HEK293T (cell line): ENCODE results near the gene HEG1.

ENCODE experiments used
- ARNT ChIP-seq: fragments of 450-650 bp; IDR thresholded peaks from 2 replicates; pipeline ENCODE4 v1.6.1; 2017; ENCODE audit warnings: mild to moderate bottlenecking
- BHLHE40 ChIP-seq: fragments of 450-650 bp; IDR thresholded peaks from 2 replicates; pipeline ENCODE4 v1.6.1; 2016; ENCODE audit warnings: mild to moderate bottlenecking, moderate library complexity, borderline replicate concordance
- ELF4 ChIP-seq: fragments of 450-650 bp; IDR thresholded peaks from 2 replicates; pipeline ENCODE4 v1.6.1; 2017; ENCODE audit warnings: antibody characterized with exemption
- FOXA1 ChIP-seq: fragments of 450-650 bp; IDR thresholded peaks from 2 replicates; pipeline ENCODE4 v1.6.1; 2016; ENCODE audit warnings: mild to moderate bottlenecking
- FOXK2 ChIP-seq: fragments of 450-650 bp; IDR thresholded peaks from 2 replicates; pipeline ENCODE4 v1.6.1; 2016; ENCODE audit warnings: mild to moderate bottlenecking
- HDGF ChIP-seq: fragments of 450-650 bp; IDR thresholded peaks from 2 replicates; pipeline ENCODE4 v1.6.1; 2017; ENCODE audit warnings: antibody characterized with exemption, borderline replicate concordance
- LEF1 ChIP-seq: fragments of 450-650 bp; IDR thresholded peaks from 2 replicates; pipeline ENCODE4 v1.6.1; 2017; ENCODE audit warnings: mild to moderate bottlenecking, borderline replicate concordance
- NFRKB ChIP-seq: fragments of 450-650 bp; IDR thresholded peaks from 2 replicates; pipeline ENCODE4 v1.6.1; 2016; ENCODE audit warnings: mild to moderate bottlenecking, moderate library complexity
- SP1 ChIP-seq: fragments of 450-650 bp; IDR thresholded peaks from 2 replicates; pipeline ENCODE4 v1.6.1; 2017
- SUZ12 ChIP-seq: fragments of 450-650 bp; IDR thresholded peaks from 2 replicates; pipeline ENCODE4 v1.6.1; 2016; ENCODE audit warnings: mild to moderate bottlenecking
- TARDBP ChIP-seq: fragments of 450-650 bp; IDR thresholded peaks from 2 replicates; pipeline ENCODE4 v1.6.1; 2016
- TF ChIP-seq, protein P1 (sequence below): fragments of 450-650 bp; IDR thresholded peaks from 2 replicates; pipeline ENCODE4 v1.6.1; 2016

DNA sequence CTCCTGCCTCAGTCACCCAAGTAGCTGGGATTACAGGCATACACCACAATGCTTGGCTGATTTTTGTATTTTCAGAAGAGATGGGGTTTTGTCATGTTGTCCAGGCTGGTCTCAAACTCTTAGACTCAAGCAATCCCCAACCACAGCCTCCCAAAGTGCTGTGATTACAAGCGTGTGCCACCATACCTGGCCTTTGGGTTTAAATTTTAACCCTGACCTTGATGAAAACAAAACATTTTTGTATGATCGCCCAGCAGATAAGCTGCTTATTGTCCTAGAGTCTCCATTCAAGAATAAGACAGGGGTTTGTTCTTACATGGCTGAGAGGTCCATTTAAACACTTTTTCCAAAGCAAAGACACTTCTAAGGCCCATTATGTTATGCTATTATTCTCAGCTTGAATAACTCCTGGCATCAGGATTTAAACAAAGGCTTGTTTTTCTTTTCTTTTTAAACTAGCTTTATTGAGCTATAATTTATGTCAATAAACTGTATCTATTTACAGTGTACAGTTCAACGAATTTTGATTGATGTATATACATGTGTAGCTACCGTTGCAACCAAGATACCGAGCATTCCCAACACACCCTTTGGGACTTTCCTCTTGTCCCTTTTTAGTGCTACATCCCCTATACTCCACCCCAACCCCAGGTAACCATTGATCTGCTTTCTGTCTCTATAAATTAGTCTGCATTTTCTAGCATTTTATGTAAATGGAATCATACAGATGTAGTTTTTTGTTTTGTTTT lies 119.8 kb downstream of the HEG1 start:
- no peak for TF ChIP-seq SP1
- TF ChIP-seq NFRKB, result no peak
- TF ChIP-seq TARDBP, result no peak
- TF ChIP-seq SUZ12, result no peak
- TF ChIP-seq ELF4, result no peak
- TF ChIP-seq FOXA1, result no peak
- no peak for TF ChIP-seq BHLHE40
- no peak for TF ChIP-seq ARNT
- TF ChIP-seq, protein P1, sequence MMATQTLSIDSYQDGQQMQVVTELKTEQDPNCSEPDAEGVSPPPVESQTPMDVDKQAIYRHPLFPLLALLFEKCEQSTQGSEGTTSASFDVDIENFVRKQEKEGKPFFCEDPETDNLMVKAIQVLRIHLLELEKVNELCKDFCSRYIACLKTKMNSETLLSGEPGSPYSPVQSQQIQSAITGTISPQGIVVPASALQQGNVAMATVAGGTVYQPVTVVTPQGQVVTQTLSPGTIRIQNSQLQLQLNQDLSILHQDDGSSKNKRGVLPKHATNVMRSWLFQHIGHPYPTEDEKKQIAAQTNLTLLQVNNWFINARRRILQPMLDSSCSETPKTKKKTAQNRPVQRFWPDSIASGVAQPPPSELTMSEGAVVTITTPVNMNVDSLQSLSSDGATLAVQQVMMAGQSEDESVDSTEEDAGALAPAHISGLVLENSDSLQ, result no peak
- TF ChIP-seq FOXK2, result no peak
- TF ChIP-seq LEF1, result no peak
- no peak for TF ChIP-seq HDGF
